ENCODE results near the gene SPSB3. TPM values are rescaled to one million over a fixed set of nuclear protein-coding genes. Genes with fewer than 3 reads are reported as not detected.

SPSB3 gene
- total RNA-seq, 3 donors from 2014 or later, result 39.7 to 56.5 (median 52.2) TPM

DNA sequence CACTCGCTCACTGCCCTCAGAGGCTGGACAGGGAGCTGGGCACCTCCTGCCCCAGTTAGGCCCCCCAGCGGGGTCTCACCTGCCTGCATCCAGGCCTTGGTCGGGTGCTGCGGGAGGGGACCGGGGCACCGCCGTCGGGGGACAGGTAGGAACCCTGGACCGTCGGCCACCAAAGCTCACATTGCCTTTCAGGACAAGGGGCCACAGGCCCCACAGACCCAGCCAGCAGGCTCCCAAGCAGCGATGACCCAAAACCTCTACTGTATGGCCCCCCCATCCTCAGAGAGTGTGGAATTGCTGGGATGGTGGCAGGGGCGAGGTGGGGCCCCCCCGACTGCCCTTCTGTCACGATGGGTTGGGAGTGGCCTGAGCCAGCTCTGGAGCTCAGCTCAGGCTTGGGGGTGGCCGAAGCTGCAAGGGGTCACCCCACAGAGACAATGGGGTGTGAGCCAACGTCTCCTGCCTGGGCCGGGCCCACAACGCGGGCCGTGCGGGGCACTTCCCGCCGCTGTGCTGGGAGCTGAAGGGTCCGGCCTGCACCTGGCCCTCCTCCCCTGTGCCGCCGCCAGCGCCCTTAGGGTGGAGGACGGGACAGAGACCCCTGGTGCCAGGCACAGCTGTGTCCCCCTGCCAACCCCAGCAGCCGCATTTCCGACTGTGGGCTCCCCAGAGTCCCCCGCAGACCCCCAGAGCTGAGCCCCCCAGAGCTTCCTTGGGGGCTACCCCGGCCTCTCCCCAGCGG, 10.6 kb upstream of the SPSB3 start:
- TF ChIP-seq, protein P1, sequence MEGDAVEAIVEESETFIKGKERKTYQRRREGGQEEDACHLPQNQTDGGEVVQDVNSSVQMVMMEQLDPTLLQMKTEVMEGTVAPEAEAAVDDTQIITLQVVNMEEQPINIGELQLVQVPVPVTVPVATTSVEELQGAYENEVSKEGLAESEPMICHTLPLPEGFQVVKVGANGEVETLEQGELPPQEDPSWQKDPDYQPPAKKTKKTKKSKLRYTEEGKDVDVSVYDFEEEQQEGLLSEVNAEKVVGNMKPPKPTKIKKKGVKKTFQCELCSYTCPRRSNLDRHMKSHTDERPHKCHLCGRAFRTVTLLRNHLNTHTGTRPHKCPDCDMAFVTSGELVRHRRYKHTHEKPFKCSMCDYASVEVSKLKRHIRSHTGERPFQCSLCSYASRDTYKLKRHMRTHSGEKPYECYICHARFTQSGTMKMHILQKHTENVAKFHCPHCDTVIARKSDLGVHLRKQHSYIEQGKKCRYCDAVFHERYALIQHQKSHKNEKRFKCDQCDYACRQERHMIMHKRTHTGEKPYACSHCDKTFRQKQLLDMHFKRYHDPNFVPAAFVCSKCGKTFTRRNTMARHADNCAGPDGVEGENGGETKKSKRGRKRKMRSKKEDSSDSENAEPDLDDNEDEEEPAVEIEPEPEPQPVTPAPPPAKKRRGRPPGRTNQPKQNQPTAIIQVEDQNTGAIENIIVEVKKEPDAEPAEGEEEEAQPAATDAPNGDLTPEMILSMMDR (IDR thresholded peaks at IDR 0.05), result no peak
- peak in 1 of 3 donors; percentile 53 for DNase-seq
- no peaks in the 10 kb centered on the region for H3K36me3 ChIP-seq (ENCODE audit: low read depth)
- peaks cover 4% of the 10 kb centered on the region for H3K9me3 ChIP-seq
- no peaks in the 10 kb centered on the region for H3K4me1 ChIP-seq (ENCODE audit: low read depth)
- intact Hi-C loops (cut with DNase I, micrococcal nuclease), result no loop called here
- no peak overlapping the region for H3K4me3 ChIP-seq
- ATAC-seq, result no peak

DNA sequence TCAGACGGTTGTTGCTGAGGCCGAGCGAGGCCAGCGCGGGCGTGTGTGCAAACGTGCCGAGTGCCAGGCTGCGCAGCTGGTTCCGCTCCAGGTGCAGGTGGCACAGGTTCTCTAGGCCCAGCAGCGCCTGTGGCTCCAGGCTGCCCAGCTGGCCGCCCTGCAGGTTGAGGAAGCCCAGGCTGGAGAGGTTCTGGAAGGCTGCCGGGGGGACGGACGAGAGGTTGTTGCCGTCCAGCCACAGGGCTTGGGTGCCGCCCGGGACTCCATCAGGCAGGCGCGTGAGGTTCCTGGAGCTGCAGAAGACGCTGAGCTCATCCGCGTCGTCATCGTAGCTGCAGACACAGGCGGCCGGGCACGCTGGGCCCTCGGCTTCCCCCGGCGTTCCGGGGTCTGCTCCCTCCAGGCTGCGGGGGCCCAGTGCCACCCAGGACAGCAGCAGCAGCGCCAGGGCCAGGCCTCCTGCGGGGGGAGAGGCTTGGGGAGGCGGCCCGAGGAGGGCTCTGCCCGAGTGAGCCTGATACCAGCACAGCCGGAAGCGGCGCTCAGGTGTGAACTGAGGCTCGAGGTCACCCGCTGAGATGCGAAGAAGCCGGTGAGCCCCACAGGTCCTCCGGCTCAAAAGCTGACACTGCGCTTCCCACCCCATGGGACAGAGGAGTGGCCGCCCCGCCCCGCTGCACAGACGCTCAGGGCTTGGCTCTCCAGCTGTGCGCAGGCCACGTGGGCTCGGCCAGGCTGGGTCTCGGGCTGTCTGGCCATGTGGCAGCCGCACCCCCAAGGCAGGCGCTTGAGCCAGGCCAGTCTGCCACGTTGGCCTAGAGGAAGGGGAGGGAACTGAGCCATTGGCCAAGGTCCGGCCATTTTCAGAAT, 9.8 kb upstream of the SPSB3 start:
- peak in 2 of 3 donors; percentile 40 to 51 for DNase-seq
- no peaks in the 10 kb centered on the region for H3K4me1 ChIP-seq (ENCODE audit: low read depth)
- H3K36me3 ChIP-seq (ENCODE audit: low read depth), result no peaks in the 10 kb centered on the region
- intact Hi-C loops (cut with DNase I, micrococcal nuclease), result no loop called here
- TF ChIP-seq, protein P1 (IDR thresholded peaks at IDR 0.05), result no peak
- peak; percentile 57 for ATAC-seq
- H3K9me3 ChIP-seq, result no peaks in the 10 kb centered on the region
- no peak overlapping the region for H3K4me3 ChIP-seq

DNA sequence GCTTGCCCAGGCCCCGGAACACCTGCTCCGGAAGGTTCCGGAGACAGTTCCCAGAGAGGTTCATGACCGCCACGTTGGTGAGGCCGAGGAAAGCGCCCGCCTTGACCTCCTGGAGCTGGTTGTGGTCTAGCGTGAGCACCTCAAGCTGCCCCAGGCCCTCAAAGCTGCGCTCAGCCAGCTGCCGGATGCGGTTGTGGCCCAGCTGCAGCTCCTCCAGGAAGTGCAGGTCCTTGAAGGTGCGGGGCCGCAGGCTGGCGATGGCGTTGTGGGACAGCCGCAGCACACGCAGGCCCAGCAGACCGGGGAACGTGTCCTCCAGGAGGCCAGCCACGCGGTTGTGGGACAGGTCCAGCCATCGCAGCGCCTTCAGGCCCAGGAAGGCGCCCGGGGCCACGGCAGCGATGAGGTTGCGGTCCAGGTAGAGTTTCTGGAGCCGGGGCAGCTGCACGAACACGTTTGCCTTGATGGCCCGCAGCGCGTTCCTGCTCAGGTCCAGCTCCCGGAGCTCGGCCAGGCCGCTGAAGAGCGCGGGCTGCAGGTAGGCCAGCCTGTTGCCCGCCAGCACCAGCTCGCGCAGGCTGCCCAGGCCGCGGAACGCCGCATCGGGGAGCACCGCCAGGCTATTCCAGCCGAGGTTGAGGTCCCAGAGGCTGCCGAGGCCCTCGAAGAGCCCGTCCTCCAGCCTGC, 9.0 kb upstream of the SPSB3 start:
- Histone ChIP-seq H3K4me3 (no peak overlapping the region), H3K4me1 (ENCODE audit: low read depth) (no peaks in the 10 kb centered on the region), H3K9me3 (no peaks in the 10 kb centered on the region), H3K36me3 (ENCODE audit: low read depth) (no peaks in the 10 kb centered on the region)
- intact Hi-C loops (cut with DNase I, micrococcal nuclease), result no loop called here
- ATAC-seq (no peak), DNase-seq (peak in 1 of 3 donors; percentile 25)
- TF ChIP-seq, protein P1 (IDR thresholded peaks at IDR 0.05), result no peak

DNA sequence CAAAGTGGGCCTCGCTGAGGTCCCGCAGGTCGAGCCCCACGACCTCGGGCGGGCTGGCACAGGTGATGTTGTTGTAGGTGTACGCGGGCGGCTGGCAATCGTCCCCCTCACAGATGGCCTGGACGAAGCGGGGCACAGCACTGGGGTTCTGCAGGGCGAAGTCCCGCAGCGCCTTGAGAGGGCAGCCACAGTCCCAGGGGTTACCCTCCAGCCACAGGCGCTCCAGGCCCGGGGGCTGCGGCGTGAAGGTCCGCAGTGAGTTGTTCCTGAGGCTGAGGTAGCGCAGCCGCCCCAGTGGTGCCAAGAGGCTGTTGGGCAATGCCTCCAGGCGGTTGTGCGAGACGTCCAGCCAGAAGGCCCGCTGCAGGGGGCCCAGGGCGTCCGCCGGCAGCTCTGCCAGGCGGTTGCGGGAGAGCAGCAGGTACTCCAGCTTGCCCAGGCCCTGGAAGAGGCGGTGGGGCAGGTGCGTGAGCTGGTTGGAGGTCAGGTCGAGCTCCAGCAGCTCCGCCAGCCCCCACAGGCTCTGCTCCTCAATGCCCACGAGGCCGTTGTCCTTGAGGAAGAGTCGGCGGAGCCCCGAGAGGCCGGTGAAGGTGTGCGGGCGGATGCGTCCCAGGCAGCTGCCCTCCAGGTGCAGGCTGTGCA, 8.4 kb upstream of the SPSB3 start:
- no peak for ATAC-seq
- no peak overlapping the region for H3K4me3 ChIP-seq
- H3K36me3 ChIP-seq (ENCODE audit: low read depth), result no peaks in the 10 kb centered on the region
- DNase-seq, result peak in 2 of 3 donors; percentile 20 to 49
- intact Hi-C loops (cut with DNase I, micrococcal nuclease), result no loop called here
- H3K4me1 ChIP-seq (ENCODE audit: low read depth), result no peaks in the 10 kb centered on the region
- TF ChIP-seq, protein P1 (IDR thresholded peaks at IDR 0.05), result no peak
- no peaks in the 10 kb centered on the region for H3K9me3 ChIP-seq

DNA sequence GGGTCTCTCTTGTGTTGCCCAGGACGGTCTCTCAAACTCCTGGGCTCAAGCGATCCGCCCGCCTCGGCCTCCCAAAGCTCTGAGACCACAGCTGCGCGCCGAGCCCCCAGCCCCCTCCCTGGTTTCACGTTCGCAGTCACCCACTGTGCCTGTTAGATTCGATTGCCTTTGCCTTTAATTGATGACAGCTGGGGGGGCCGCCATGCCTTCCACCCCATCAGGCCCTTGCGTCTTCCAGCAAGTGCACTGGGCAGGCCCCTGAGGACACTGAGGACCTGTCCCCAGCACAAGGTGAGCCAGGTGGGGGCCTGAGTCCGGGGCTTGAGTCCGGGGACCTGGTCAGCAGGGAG, 7.9 kb upstream of the SPSB3 start:
- H3K9me3 ChIP-seq, result no peaks in the 10 kb centered on the region
- no peak overlapping the region for H3K4me3 ChIP-seq
- H3K36me3 ChIP-seq (ENCODE audit: low read depth), result no peaks in the 10 kb centered on the region
- ATAC-seq (no peak), DNase-seq (no peak)
- intact Hi-C loops (cut with DNase I, micrococcal nuclease), result no loop called here
- no peaks in the 10 kb centered on the region for H3K4me1 ChIP-seq (ENCODE audit: low read depth)
- TF ChIP-seq, protein P1 (IDR thresholded peaks at IDR 0.05), result no peak

Measured in mucosa of descending colon (tissue), 3 donors.